Transverse colon (tissue), 4 donors: Measurements from ENCODE around the gene SCYL1. TPM values are rescaled to one million over a fixed set of nuclear protein-coding genes. Genes with fewer than 3 reads are reported as not detected.

Experiments
- DNase-seq: peaks from one replicate; pipeline ENCODE4 v3.0.0-alpha.2; 2019
- H3K27ac ChIP-seq, 4 donors: fragments of 200-600 bp; sonication (generic); 2 replicates each; pipeline ENCODE4 v1.5.1; 2016 to 2018; ENCODE audit warnings: inconsistent platforms in 4 of 4
- H3K27me3 ChIP-seq: fragments of 200-600 bp; sonication (generic); 2 replicates; pipeline ENCODE4 v1.5.1; 2017; ENCODE audit warnings: inconsistent platforms
- H3K36me3 ChIP-seq, 4 donors: fragments of 200-600 bp; sonication (generic); 2 replicates each; pipeline ENCODE4 v1.5.1; 2017 to 2019; ENCODE audit warnings: inconsistent platforms in 4 of 4
- H3K4me1 ChIP-seq, 4 donors: fragments of 200-600 bp; sonication (generic); 2 replicates each; pipeline ENCODE4 v1.5.1; 2017 to 2020; ENCODE audit warnings: inconsistent platforms in 4 of 4
- H3K4me3 ChIP-seq, 4 donors: fragments of 200-600 bp; sonication (generic); 1 replicate in 1 of 4; 2 replicates in 3 of 4; pipeline versions ENCODE4 v1.5.1 to v1.6.1; 2017 to 2019; ENCODE audit warnings: inconsistent platforms in 4 of 4
- H3K9me3 ChIP-seq, 2 donors: fragments of 200-600 bp; sonication (generic); 2 replicates each; pipeline ENCODE4 v1.5.1; 2017 to 2019; ENCODE audit warnings: inconsistent platforms in 2 of 2
- CTCF ChIP-seq, 5 experiments: fragments of 200-600 bp in 3 of 5; fragments of 450-650 bp in 2 of 5; sonication (generic) in 3 of 5; IDR thresholded peaks; 1 replicate in 2 of 5; 2 replicates in 3 of 5; pipeline ENCODE4 v1.5.1; 2016 to 2017; ENCODE audit warnings: antibody characterized with exemption in 5 of 5, inconsistent platforms in 3 of 5, mild to moderate bottlenecking in 2 of 5, moderate library complexity in 1 of 5
- EP300 ChIP-seq: sonication (generic); formaldehyde crosslinking; IDR thresholded peaks from one replicate; pipeline ENCODE4 v1.6.1; 2017; ENCODE audit warnings: antibody characterized with exemption, low read depth
- POLR2A ChIP-seq: fragments of 450-650 bp; IDR thresholded peaks from one replicate; pipeline ENCODE4 v1.6.1; 2016; ENCODE audit warnings: antibody characterized with exemption, mild to moderate bottlenecking, moderate library complexity
- POLR2AphosphoS5 ChIP-seq, 3 donors: sonication (generic); formaldehyde crosslinking; IDR thresholded peaks; one replicate each; pipeline ENCODE4 v1.6.1; 2016; ENCODE audit warnings: antibody characterized with exemption in 3 of 3
- whole genome bisulfite sequencing, 2 donors: methylation state at CpG; one replicate each; pipeline ENCODE4 v1.1.5; 2018; ENCODE audit warnings: low coverage in 1 of 2; 5-methylcytosine and 5-hydroxymethylcytosine counted together
- in situ Hi-C, 4 donors: fragments of 200-750 bp; cut with MboI; loops; one replicate each; pipeline versions ENCODE4 v1.15.0 to v1.15.1; 2017; ENCODE audit warnings: low sequenced_read_pairs in 3 of 4, low pct_ligation_motif_present in 1 of 4, low pct_unique_long_range_greater_than_20kb in 1 of 4
- intact Hi-C: fragments of 100-400 bp; cut with DNase I; formaldehyde crosslinking; loops from one replicate; pipeline ENCODE4 v1.15.1; 2023; ENCODE audit warnings: low total_unique reads
- total RNA-seq, 4 donors: library from RNA; depleted of rRNA; stranded (reverse); fragments of >200 nt; gene quantifications; one replicate each; pipeline ENCODE4 v1.1.0, GENCODE V29; 2016

Gene SCYL1
- total RNA-seq, 4 donors from 2014 or later: 41.0 to 78.4 (median 69.2) TPM

GRCh38 chr11:65526744-65527143 lies 1.9 kb downstream of the SCYL1 start:
- H3K36me3 ChIP-seq: peaks cover 0 to 10% (median 5%) of the 10 kb centered on the region in 4 donors

DNA sequence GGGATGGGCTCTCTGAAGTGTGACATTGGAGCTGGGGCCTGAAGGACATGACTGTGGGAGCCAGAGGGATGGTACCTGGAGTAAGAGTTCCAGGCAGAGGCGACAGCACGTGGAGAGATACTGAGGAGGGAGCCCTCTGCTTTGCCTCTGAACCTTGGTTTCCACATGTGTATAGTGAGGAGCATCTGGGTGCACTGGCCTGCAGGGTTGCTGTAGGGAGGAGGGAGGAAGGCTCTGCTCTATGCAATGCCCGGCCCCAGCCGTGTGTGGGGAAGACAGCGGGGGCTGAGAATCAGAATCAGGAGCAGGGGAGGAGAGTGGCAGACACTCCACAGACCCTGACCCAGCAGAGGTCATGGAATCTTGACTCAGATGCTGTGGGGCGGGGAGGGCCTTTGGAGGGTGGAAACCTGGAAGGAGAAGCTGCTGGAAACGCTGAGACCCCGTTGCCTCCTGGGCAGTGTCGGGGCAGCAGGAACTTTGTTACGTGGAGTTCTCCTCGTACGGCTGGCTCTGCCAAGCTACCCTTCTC lies 4.0 kb downstream of the SCYL1 start:
- no peaks in the 10 kb centered on the region for H3K27me3 ChIP-seq
- intact Hi-C loops: no loop called here
- in situ Hi-C loops: no loop called here
- H3K36me3 ChIP-seq: peaks cover 0 to 23% (median 11%) of the 10 kb centered on the region in 4 donors
- H3K9me3 ChIP-seq: no peaks in the 10 kb centered on the region
- H3K4me1 ChIP-seq: peaks cover 10 to 20% (median 20%) of the 10 kb centered on the region in 4 donors
- no peak for DNase-seq
- TF ChIP-seq POLR2A (no peak), EP300 (no peak), CTCF (IDR thresholded peaks at IDR 0.05) (no peak), POLR2AphosphoS5 (IDR thresholded peaks at IDR 0.05) (no peak)
- WGBS, 2 donors: 71 to 89% methylated on average over 3 to 12 of the region's 12 CpGs
- H3K4me3 ChIP-seq: no peak overlapping the region
- no peak overlapping the region for H3K27ac ChIP-seq

More at GRCh38 chr11:65526744-65527143, 1.9 kb downstream of the SCYL1 start:
- H3K27ac ChIP-seq: no peak overlapping the region
- in situ Hi-C loops: no loop called here
- no peaks in the 10 kb centered on the region for H3K9me3 ChIP-seq
- intact Hi-C loops: no loop called here
- peaks cover 11 to 37% (median 24%) of the 10 kb centered on the region in 4 donors for H3K4me1 ChIP-seq
- DNase-seq: no peak
- WGBS, 2 donors: 91% methylated on average over 8 of the region's 8 CpGs; no CpG with 5 or more reads in 1 of the 2 donors
- H3K4me3 ChIP-seq: no peak overlapping the region
- TF ChIP-seq POLR2AphosphoS5 (IDR thresholded peaks at IDR 0.05) (no peak), POLR2A (no peak), CTCF (IDR thresholded peaks at IDR 0.05) (no peak), EP300 (no peak)
- H3K27me3 ChIP-seq: no peaks in the 10 kb centered on the region

DNA sequence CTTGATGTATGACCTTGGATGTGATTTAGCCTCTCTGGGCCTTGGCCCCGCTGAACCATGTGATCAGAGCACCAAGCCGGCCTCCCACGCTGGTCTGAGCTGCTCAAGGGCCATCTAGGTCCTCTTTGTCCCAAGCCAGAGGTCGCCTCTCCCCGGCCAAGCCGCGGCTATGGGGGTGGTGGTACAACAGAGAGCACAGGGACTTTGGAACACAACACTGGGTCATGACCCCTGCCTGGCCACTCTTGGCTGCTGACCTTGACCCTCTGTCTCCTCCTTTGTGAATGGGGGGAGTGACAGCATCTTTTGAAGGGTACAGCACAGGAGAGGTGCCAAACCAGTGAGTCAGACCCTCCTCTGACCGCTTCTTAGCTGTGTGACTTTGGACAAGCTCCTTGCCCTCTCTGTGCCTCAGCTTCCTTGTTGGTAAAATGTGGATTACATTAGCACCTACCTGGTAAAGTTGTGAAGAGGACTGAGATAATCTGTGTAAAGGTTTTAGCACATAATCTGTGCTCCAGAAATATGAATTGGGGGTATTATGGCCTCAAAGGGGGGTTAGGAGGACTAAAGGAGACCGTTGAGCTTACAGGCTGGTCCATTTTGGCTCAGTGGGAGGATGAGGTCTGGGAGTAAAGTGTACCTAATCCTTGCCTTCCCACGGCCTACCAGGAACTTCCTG lies 4.7 kb downstream of the SCYL1 start:
- Histone ChIP-seq H3K9me3 (no peaks in the 10 kb centered on the region), H3K36me3 (peaks cover 0 to 23% (median 11%) of the 10 kb centered on the region in 4 donors), H3K4me1 (peaks cover 6 to 15% (median 13%) of the 10 kb centered on the region in 4 donors), H3K27ac (no peak overlapping the region), H3K4me3 (no peak overlapping the region), H3K27me3 (no peaks in the 10 kb centered on the region)
- WGBS, 2 donors: 86% methylated on average over 10 of the region's 10 CpGs; no CpG with 5 or more reads in 1 of the 2 donors
- DNase-seq: no peak
- TF ChIP-seq POLR2A (no peak), CTCF (IDR thresholded peaks at IDR 0.05) (no peak), POLR2AphosphoS5 (IDR thresholded peaks at IDR 0.05) (no peak), EP300 (no peak)
- in situ Hi-C loops: no loop called here
- intact Hi-C loops: no loop called here

- peaks cover 0 to 23% (median 11%) of the 10 kb centered on the region in 4 donors for H3K36me3 ChIP-seq
- H3K27me3 ChIP-seq: no peaks in the 10 kb centered on the region
- intact Hi-C loops (no loop called here), in situ Hi-C loops (no loop called here)
- TF ChIP-seq POLR2A: no peak
- no peak for TF ChIP-seq CTCF (IDR thresholded peaks at IDR 0.05)
- TF ChIP-seq EP300: no peak
- no peak for TF ChIP-seq POLR2AphosphoS5 (IDR thresholded peaks at IDR 0.05)
- H3K27ac ChIP-seq: no peak overlapping the region
- no peak for DNase-seq
- no peak overlapping the region for H3K4me3 ChIP-seq
- H3K4me1 ChIP-seq: peaks cover 6 to 15% (median 13%) of the 10 kb centered on the region in 4 donors
- no peaks in the 10 kb centered on the region for H3K9me3 ChIP-seq
- 81% methylated on average over 5 of the region's 5 CpGs; no CpG with 5 or more reads in 1 of the 2 donors for WGBS, 2 donors
These were observed 5.2 kb downstream of the SCYL1 start for GRCh38 chr11:65530157-65530496.
